ENCODE data around the gene UBE3D. TPM values are rescaled to one million over a fixed set of nuclear protein-coding genes. Genes with fewer than 3 reads are reported as not detected.
"Not testable (repeated sequence)": the region's sequence is repeated elsewhere in the genome, so short reads cannot be mapped to it uniquely, and the experiment has no call there.

UBE3D gene
- total and polyA plus RNA-seq, 4 donors: 7.5 to 17.0 (median 12.3) TPM

GRCh38 chr6:82906951-82907350, 158.7 kb downstream of the UBE3D start:
- Histone ChIP-seq H3K27ac (ENCODE audit: low read depth, low read length) (no peak overlapping the region), H3K36me3 (ENCODE audit: control insufficient read depth, insufficient read depth, low read length) (no peaks in the 10 kb centered on the region), H3K9me3 (ENCODE audit: control insufficient read depth, insufficient read depth, low read length) (no peaks in the 10 kb centered on the region), H3K27me3 (ENCODE audit: control insufficient read depth, insufficient read depth, low read length) (no peaks in the 10 kb centered on the region), H3K4me3 (ENCODE audit: low read depth, low read length) (no peak overlapping the region), H3K4me1 (ENCODE audit: control insufficient read depth, insufficient read depth, low read length) (peaks cover 2% of the 10 kb centered on the region)
- WGBS (ENCODE audit: insufficient coverage): 44% methylated on average over 1 of the region's 1 CpG
- DNase-seq (ENCODE audit: low read depth in 4 of 6, low spot score in 6 of 6): no peak

- Histone ChIP-seq H3K27me3 (ENCODE audit: control insufficient read depth, insufficient read depth, low read length) (no peaks in the 10 kb centered on the region), H3K36me3 (ENCODE audit: control insufficient read depth, insufficient read depth, low read length) (no peaks in the 10 kb centered on the region), H3K4me1 (ENCODE audit: control insufficient read depth, insufficient read depth, low read length) (peaks cover 2% of the 10 kb centered on the region), H3K4me3 (ENCODE audit: low read depth, low read length) (no peak overlapping the region), H3K9me3 (ENCODE audit: control insufficient read depth, insufficient read depth, low read length) (no peaks in the 10 kb centered on the region), H3K27ac (ENCODE audit: low read depth, low read length) (no peak overlapping the region)
- no peak for DNase-seq (ENCODE audit: low read depth in 4 of 6, low spot score in 6 of 6)
These were observed 159.2 kb downstream of the UBE3D start for GRCh38 chr6:82906489-82906888.

GRCh38 chr6:82904860-82905259, 160.8 kb downstream of the UBE3D start:
- no peak overlapping the region for H3K27ac ChIP-seq (ENCODE audit: low read depth, low read length)
- no peaks in the 10 kb centered on the region for H3K36me3 ChIP-seq (ENCODE audit: control insufficient read depth, insufficient read depth, low read length)
- no peak overlapping the region for H3K4me3 ChIP-seq (ENCODE audit: low read depth, low read length)
- H3K27me3 ChIP-seq (ENCODE audit: control insufficient read depth, insufficient read depth, low read length): no peaks in the 10 kb centered on the region
- H3K9me3 ChIP-seq (ENCODE audit: control insufficient read depth, insufficient read depth, low read length): no peaks in the 10 kb centered on the region
- WGBS (ENCODE audit: insufficient coverage): no CpG with 5 or more reads among the region's 1 CpG
- DNase-seq (ENCODE audit: low read depth in 4 of 6, low spot score in 6 of 6): no peak
- H3K4me1 ChIP-seq (ENCODE audit: control insufficient read depth, insufficient read depth, low read length): no peaks in the 10 kb centered on the region

- no peaks in the 10 kb centered on the region for H3K9me3 ChIP-seq (ENCODE audit: control insufficient read depth, insufficient read depth, low read length)
- H3K36me3 ChIP-seq (ENCODE audit: control insufficient read depth, insufficient read depth, low read length): no peaks in the 10 kb centered on the region
- WGBS (ENCODE audit: insufficient coverage): no CpG with 5 or more reads among the region's 4 CpGs
- peak in 1 of 6 donors; percentile 41 for DNase-seq (ENCODE audit: low read depth in 4 of 6, low spot score in 6 of 6)
- H3K27me3 ChIP-seq (ENCODE audit: control insufficient read depth, insufficient read depth, low read length): no peaks in the 10 kb centered on the region
- no peaks in the 10 kb centered on the region for H3K4me1 ChIP-seq (ENCODE audit: control insufficient read depth, insufficient read depth, low read length)
- no peak overlapping the region for H3K4me3 ChIP-seq (ENCODE audit: low read depth, low read length)
- H3K27ac ChIP-seq (ENCODE audit: low read depth, low read length): no peak overlapping the region
These were observed 161.4 kb downstream of the UBE3D start for GRCh38 chr6:82904257-82904656.

GRCh38 chr6:82902290-82902689, 163.4 kb downstream of the UBE3D start:
- DNase-seq (ENCODE audit: low read depth in 4 of 6, low spot score in 6 of 6): no peak
- H3K4me1 ChIP-seq (ENCODE audit: control insufficient read depth, insufficient read depth, low read length): no peaks in the 10 kb centered on the region
- H3K4me3 ChIP-seq (ENCODE audit: low read depth, low read length): no peak overlapping the region
- no peaks in the 10 kb centered on the region for H3K9me3 ChIP-seq (ENCODE audit: control insufficient read depth, insufficient read depth, low read length)
- H3K36me3 ChIP-seq (ENCODE audit: control insufficient read depth, insufficient read depth, low read length): no peaks in the 10 kb centered on the region
- H3K27me3 ChIP-seq (ENCODE audit: control insufficient read depth, insufficient read depth, low read length): no peaks in the 10 kb centered on the region
- 100% methylated on average over 1 of the region's 2 CpGs for WGBS (ENCODE audit: insufficient coverage)
- no peak overlapping the region for H3K27ac ChIP-seq (ENCODE audit: low read depth, low read length)

GRCh38 chr6:82894653-82895259, 170.9 kb downstream of the UBE3D start:
- no peaks in the 10 kb centered on the region for H3K4me1 ChIP-seq (ENCODE audit: control insufficient read depth, insufficient read depth, low read length)
- no peaks in the 10 kb centered on the region for H3K9me3 ChIP-seq (ENCODE audit: control insufficient read depth, insufficient read depth, low read length)
- no peaks in the 10 kb centered on the region for H3K27me3 ChIP-seq (ENCODE audit: control insufficient read depth, insufficient read depth, low read length)
- no peak for DNase-seq (ENCODE audit: low read depth in 4 of 6, low spot score in 6 of 6)
- 100% methylated on average over 1 of the region's 6 CpGs for WGBS (ENCODE audit: insufficient coverage)
- no peaks in the 10 kb centered on the region for H3K36me3 ChIP-seq (ENCODE audit: control insufficient read depth, insufficient read depth, low read length)
- H3K27ac ChIP-seq (ENCODE audit: low read depth, low read length): no peak overlapping the region
- H3K4me3 ChIP-seq (ENCODE audit: low read depth, low read length): no peak overlapping the region

GRCh38 chr6:82893889-82894652, 171.6 kb downstream of the UBE3D start:
- no peaks in the 10 kb centered on the region for H3K36me3 ChIP-seq (ENCODE audit: control insufficient read depth, insufficient read depth, low read length)
- H3K27ac ChIP-seq (ENCODE audit: low read depth, low read length): no peak overlapping the region
- no peaks in the 10 kb centered on the region for H3K27me3 ChIP-seq (ENCODE audit: control insufficient read depth, insufficient read depth, low read length)
- 88% methylated on average over 6 of the region's 9 CpGs for WGBS (ENCODE audit: insufficient coverage)
- no peaks in the 10 kb centered on the region for H3K9me3 ChIP-seq (ENCODE audit: control insufficient read depth, insufficient read depth, low read length)
- DNase-seq (ENCODE audit: low read depth in 4 of 6, low spot score in 6 of 6): no peak
- no peak overlapping the region for H3K4me3 ChIP-seq (ENCODE audit: low read depth, low read length)
- H3K4me1 ChIP-seq (ENCODE audit: control insufficient read depth, insufficient read depth, low read length): no peaks in the 10 kb centered on the region

- not testable (repeated sequence) for H3K4me3 ChIP-seq (ENCODE audit: low read depth, low read length); H3K27me3 ChIP-seq (ENCODE audit: control insufficient read depth, insufficient read depth, low read length); H3K4me1 ChIP-seq (ENCODE audit: control insufficient read depth, insufficient read depth, low read length); H3K9me3 ChIP-seq (ENCODE audit: control insufficient read depth, insufficient read depth, low read length); H3K27ac ChIP-seq (ENCODE audit: low read depth, low read length); DNase-seq (ENCODE audit: low read depth in 4 of 6, low spot score in 6 of 6); H3K36me3 ChIP-seq (ENCODE audit: control insufficient read depth, insufficient read depth, low read length)
- no CpG with 5 or more reads among the region's 3 CpGs for WGBS (ENCODE audit: insufficient coverage)
These were observed 174.1 kb downstream of the UBE3D start for GRCh38 chr6:82891503-82891902.

GRCh38 chr6:82891076-82891475, 174.6 kb downstream of the UBE3D start:
- H3K36me3 ChIP-seq (ENCODE audit: control insufficient read depth, insufficient read depth, low read length): no peaks in the 10 kb centered on the region
- H3K4me1 ChIP-seq (ENCODE audit: control insufficient read depth, insufficient read depth, low read length): no peaks in the 10 kb centered on the region
- H3K9me3 ChIP-seq (ENCODE audit: control insufficient read depth, insufficient read depth, low read length): no peaks in the 10 kb centered on the region
- DNase-seq (ENCODE audit: low read depth in 4 of 6, low spot score in 6 of 6): peak in 1 of 6 donors; percentile 33
- H3K27me3 ChIP-seq (ENCODE audit: control insufficient read depth, insufficient read depth, low read length): no peaks in the 10 kb centered on the region
- H3K4me3 ChIP-seq (ENCODE audit: low read depth, low read length): no peak overlapping the region
- H3K27ac ChIP-seq (ENCODE audit: low read depth, low read length): no peak overlapping the region

- no peaks in the 10 kb centered on the region for H3K36me3 ChIP-seq (ENCODE audit: control insufficient read depth, insufficient read depth, low read length)
- H3K4me1 ChIP-seq (ENCODE audit: control insufficient read depth, insufficient read depth, low read length): no peaks in the 10 kb centered on the region
- no peak overlapping the region for H3K27ac ChIP-seq (ENCODE audit: low read depth, low read length)
- no peaks in the 10 kb centered on the region for H3K27me3 ChIP-seq (ENCODE audit: control insufficient read depth, insufficient read depth, low read length)
- no peak overlapping the region for H3K4me3 ChIP-seq (ENCODE audit: low read depth, low read length)
- DNase-seq (ENCODE audit: low read depth in 4 of 6, low spot score in 6 of 6): no peak
- 89% methylated on average over 1 of the region's 1 CpG for WGBS (ENCODE audit: insufficient coverage)
- no peaks in the 10 kb centered on the region for H3K9me3 ChIP-seq (ENCODE audit: control insufficient read depth, insufficient read depth, low read length)
These were observed 175.4 kb downstream of the UBE3D start for GRCh38 chr6:82890240-82890639.

Measured in spinal cord (tissue), 10 donors.